ENCODE data around the gene CYTH1.
"Not testable (repeated sequence)": the region's sequence is repeated elsewhere in the genome, so short reads cannot be mapped to it uniquely, and the experiment has no call there.

The CYTH1 gene

GRCh38 chr17:78753316-78754250 lies 28.5 kb downstream of the CYTH1 start:
- no peaks in the 10 kb centered on the region for H3K27me3 ChIP-seq (ENCODE audit: insufficient read depth, insufficient read length)
- TF ChIP-seq SUZ12 (IDR thresholded peaks at IDR 0.05; ENCODE audit: extremely low read depth, insufficient read depth, insufficient read length) (no peak), YY1 (IDR thresholded peaks at IDR 0.05; ENCODE audit: insufficient read depth, insufficient read length) (no peak), ZNF274 (IDR thresholded peaks at IDR 0.05; ENCODE audit: low read depth, low read length) (no peak)
- no peaks in the 10 kb centered on the region for H3K9me3 ChIP-seq (ENCODE audit: insufficient read depth, low read length)
- no peaks in the 10 kb centered on the region for H3K36me3 ChIP-seq (ENCODE audit: insufficient read depth, insufficient read length, low read length)
- H3K4me1 ChIP-seq (ENCODE audit: insufficient read depth, insufficient read length), result peaks cover 2% of the 10 kb centered on the region
- no peak overlapping the region for H3K9ac ChIP-seq (ENCODE audit: insufficient read length, low read depth)
- no peak overlapping the region for H3K4me3 ChIP-seq (ENCODE audit: insufficient read length, low read depth)
- no peak for DNase-seq (ENCODE audit: low read depth, low spot score)

GRCh38 chr17:78751447-78752161 lies 30.5 kb downstream of the CYTH1 start:
- DNase-seq (ENCODE audit: low read depth, low spot score), result no peak
- no peaks in the 10 kb centered on the region for H3K4me1 ChIP-seq (ENCODE audit: insufficient read depth, insufficient read length)
- TF ChIP-seq YY1 (IDR thresholded peaks at IDR 0.05; ENCODE audit: insufficient read depth, insufficient read length), result no peak
- no peak for TF ChIP-seq ZNF274 (IDR thresholded peaks at IDR 0.05; ENCODE audit: low read depth, low read length)
- TF ChIP-seq SUZ12 (IDR thresholded peaks at IDR 0.05; ENCODE audit: extremely low read depth, insufficient read depth, insufficient read length), result no peak
- no peaks in the 10 kb centered on the region for H3K27me3 ChIP-seq (ENCODE audit: insufficient read depth, insufficient read length)
- no peak overlapping the region for H3K4me3 ChIP-seq (ENCODE audit: insufficient read length, low read depth)
- H3K9ac ChIP-seq (ENCODE audit: insufficient read length, low read depth), result no peak overlapping the region
- no peaks in the 10 kb centered on the region for H3K9me3 ChIP-seq (ENCODE audit: insufficient read depth, low read length)
- H3K36me3 ChIP-seq (ENCODE audit: insufficient read depth, insufficient read length, low read length), result no peaks in the 10 kb centered on the region

- H3K4me1 ChIP-seq (ENCODE audit: insufficient read depth, insufficient read length); H3K9ac ChIP-seq (ENCODE audit: insufficient read length, low read depth); DNase-seq (ENCODE audit: low read depth, low spot score); H3K27me3 ChIP-seq (ENCODE audit: insufficient read depth, insufficient read length); H3K36me3 ChIP-seq (ENCODE audit: insufficient read depth, insufficient read length, low read length); H3K4me3 ChIP-seq (ENCODE audit: insufficient read length, low read depth); H3K9me3 ChIP-seq (ENCODE audit: insufficient read depth, low read length): not testable (repeated sequence)
Measured at GRCh38 chr17:78751000-78751399, 31.1 kb downstream of the CYTH1 start.

- DNase-seq (ENCODE audit: low read depth, low spot score), result no peak
- no peak for TF ChIP-seq YY1 (IDR thresholded peaks at IDR 0.05; ENCODE audit: insufficient read depth, insufficient read length)
- no peak for TF ChIP-seq SUZ12 (IDR thresholded peaks at IDR 0.05; ENCODE audit: extremely low read depth, insufficient read depth, insufficient read length)
- TF ChIP-seq ZNF274 (IDR thresholded peaks at IDR 0.05; ENCODE audit: low read depth, low read length), result no peak
- no peak overlapping the region for H3K9ac ChIP-seq (ENCODE audit: insufficient read length, low read depth)
Measured at GRCh38 chr17:78748730-78749317, 33.2 kb downstream of the CYTH1 start.

GRCh38 chr17:78748048-78748729 lies 33.9 kb downstream of the CYTH1 start:
- no peak overlapping the region for H3K4me3 ChIP-seq (ENCODE audit: insufficient read length, low read depth)
- no peak for DNase-seq (ENCODE audit: low read depth, low spot score)

More at GRCh38 chr17:78748730-78749317, 33.2 kb downstream of the CYTH1 start:
- H3K4me1 ChIP-seq (ENCODE audit: insufficient read depth, insufficient read length), result no peaks in the 10 kb centered on the region
- H3K9me3 ChIP-seq (ENCODE audit: insufficient read depth, low read length), result no peaks in the 10 kb centered on the region
- no peaks in the 10 kb centered on the region for H3K27me3 ChIP-seq (ENCODE audit: insufficient read depth, insufficient read length)
- no peak overlapping the region for H3K4me3 ChIP-seq (ENCODE audit: insufficient read length, low read depth)
- H3K36me3 ChIP-seq (ENCODE audit: insufficient read depth, insufficient read length, low read length), result no peaks in the 10 kb centered on the region

GRCh38 chr17:78747488-78747887 lies 34.6 kb downstream of the CYTH1 start:
- H3K27me3 ChIP-seq (ENCODE audit: insufficient read depth, insufficient read length), result no peaks in the 10 kb centered on the region
- no peak for DNase-seq (ENCODE audit: low read depth, low spot score)
- no peaks in the 10 kb centered on the region for H3K4me1 ChIP-seq (ENCODE audit: insufficient read depth, insufficient read length)
- no peaks in the 10 kb centered on the region for H3K9me3 ChIP-seq (ENCODE audit: insufficient read depth, low read length)
- TF ChIP-seq YY1 (IDR thresholded peaks at IDR 0.05; ENCODE audit: insufficient read depth, insufficient read length) (no peak), SUZ12 (IDR thresholded peaks at IDR 0.05; ENCODE audit: extremely low read depth, insufficient read depth, insufficient read length) (no peak), ZNF274 (IDR thresholded peaks at IDR 0.05; ENCODE audit: low read depth, low read length) (no peak)
- H3K4me3 ChIP-seq (ENCODE audit: insufficient read length, low read depth), result no peak overlapping the region
- H3K9ac ChIP-seq (ENCODE audit: insufficient read length, low read depth), result no peak overlapping the region
- H3K36me3 ChIP-seq (ENCODE audit: insufficient read depth, insufficient read length, low read length), result no peaks in the 10 kb centered on the region

More at GRCh38 chr17:78748048-78748729, 33.9 kb downstream of the CYTH1 start:
- H3K4me1 ChIP-seq (ENCODE audit: insufficient read depth, insufficient read length), result no peaks in the 10 kb centered on the region
- H3K9me3 ChIP-seq (ENCODE audit: insufficient read depth, low read length), result no peaks in the 10 kb centered on the region
- H3K9ac ChIP-seq (ENCODE audit: insufficient read length, low read depth), result no peak overlapping the region
- H3K27me3 ChIP-seq (ENCODE audit: insufficient read depth, insufficient read length), result no peaks in the 10 kb centered on the region
- no peaks in the 10 kb centered on the region for H3K36me3 ChIP-seq (ENCODE audit: insufficient read depth, insufficient read length, low read length)
- TF ChIP-seq SUZ12 (IDR thresholded peaks at IDR 0.05; ENCODE audit: extremely low read depth, insufficient read depth, insufficient read length), result no peak

GRCh38 chr17:78746949-78747269 lies 35.2 kb downstream of the CYTH1 start:
- Histone ChIP-seq H3K4me3 (ENCODE audit: insufficient read length, low read depth) (no peak overlapping the region), H3K9me3 (ENCODE audit: insufficient read depth, low read length) (no peaks in the 10 kb centered on the region), H3K9ac (ENCODE audit: insufficient read length, low read depth) (no peak overlapping the region), H3K4me1 (ENCODE audit: insufficient read depth, insufficient read length) (no peaks in the 10 kb centered on the region), H3K36me3 (ENCODE audit: insufficient read depth, insufficient read length, low read length) (no peaks in the 10 kb centered on the region), H3K27me3 (ENCODE audit: insufficient read depth, insufficient read length) (no peaks in the 10 kb centered on the region)
- TF ChIP-seq SUZ12 (IDR thresholded peaks at IDR 0.05; ENCODE audit: extremely low read depth, insufficient read depth, insufficient read length) (no peak), YY1 (IDR thresholded peaks at IDR 0.05; ENCODE audit: insufficient read depth, insufficient read length) (no peak)
- DNase-seq (ENCODE audit: low read depth, low spot score), result no peak
